NCI-H510A treated with DMSO at 0.1 percent for 48 hours (cell line): Measurements from ENCODE around the gene EHBP1L1.

ENCODE experiments used
- DNase-seq: peaks from one replicate; lab custom pipeline; 2025; lab: John Stamatoyannopoulos, UW

Gene EHBP1L1

GRCh38 chr11:65546217-65546958, 29.5 kb upstream of the EHBP1L1 start:
- peak; percentile 85 for DNase-seq

- no peak for DNase-seq
Observed at GRCh38 chr11:65547446-65548125, 28.3 kb upstream of the EHBP1L1 start.

- no peak for DNase-seq
Observed at GRCh38 chr11:65548395-65548794, 27.5 kb upstream of the EHBP1L1 start.

GRCh38 chr11:65549096-65549495, 26.8 kb upstream of the EHBP1L1 start:
- no peak for DNase-seq

- DNase-seq: peak; percentile 86
Observed at GRCh38 chr11:65551572-65552387, 24.1 kb upstream of the EHBP1L1 start.

- peak; percentile 56 for DNase-seq
Observed at GRCh38 chr11:65552388-65552951, 23.4 kb upstream of the EHBP1L1 start.

- DNase-seq: peak; percentile 83
Observed at GRCh38 chr11:65553301-65554001, 22.4 kb upstream of the EHBP1L1 start.

GRCh38 chr11:65554057-65554818, 21.6 kb upstream of the EHBP1L1 start:
- no peak for DNase-seq

- DNase-seq: no peak
Observed at GRCh38 chr11:65554842-65555430, 20.9 kb upstream of the EHBP1L1 start.

- DNase-seq: no peak
Observed at GRCh38 chr11:65555693-65556231, 20.1 kb upstream of the EHBP1L1 start.

- no peak for DNase-seq
Observed at GRCh38 chr11:65556470-65557279, 19.2 kb upstream of the EHBP1L1 start.

GRCh38 chr11:65557280-65558001, 18.4 kb upstream of the EHBP1L1 start:
- no peak for DNase-seq

- peak; percentile 53 for DNase-seq
Observed at GRCh38 chr11:65558002-65558929, 17.6 kb upstream of the EHBP1L1 start, which contains the start of gene LTBP3. Gene LTBP3, minus strand, starts transcription at chr11:65558359. Its CDS starts 400 bp downstream, at chr11:65557959.

GRCh38 chr11:65558930-65559509, 16.8 kb upstream of the EHBP1L1 start:
- DNase-seq: no peak

GRCh38 chr11:65559535-65559934, 16.3 kb upstream of the EHBP1L1 start:
- no peak for DNase-seq

GRCh38 chr11:65559951-65560537, 15.8 kb upstream of the EHBP1L1 start:
- peak; percentile 77 for DNase-seq
